ENCODE measurements around the gene PAQR4. TPM values are rescaled to one million over a fixed set of nuclear protein-coding genes. Genes with fewer than 3 reads are reported as not detected.
A peak's percentile ranks its signal among the peaks of the same experiment; 100 is the strongest.

PAQR4 gene
- total RNA-seq, 2 donors from 2014 or later = 30.5 to 32.0 TPM

GRCh38 chr16:3020604-3021448, 51.7 kb downstream of the PAQR4 start:
- H3K4me3 Mint-ChIP-seq = peak overlapping the region; percentile 83
- peaks cover 33% of the 10 kb centered on the region for H3K4me1 Mint-ChIP-seq
- H3K9me3 Mint-ChIP-seq = no peaks in the 10 kb centered on the region
- H3K27me3 ChIP-seq (ENCODE audit: control insufficient read depth, insufficient read depth, low read length, poor library complexity, severe bottlenecking) = no peaks in the 10 kb centered on the region
- DNase-seq = peak; percentile 98
- TF ChIP-seq CTCF (conservative IDR thresholded peaks at IDR 0.05) = no peak
- peak overlapping the region; percentile 97 for H3K4me3 ChIP-seq (ENCODE audit: low read length)
- H3K4me1 ChIP-seq (ENCODE audit: control insufficient read depth, insufficient read depth, low read length) = peaks cover 12% of the 10 kb centered on the region
- peaks cover 14% of the 10 kb centered on the region for H3K36me3 Mint-ChIP-seq (ENCODE audit: low read depth)
- peak overlapping the region; percentile 95 for H3K27ac ChIP-seq (ENCODE audit: low read depth, low read length)
- 0% methylated on average over 5 to 57 of the region's 57 CpGs for WGBS, 2 experiments (ENCODE audit: insufficient coverage in 1 of 2, insufficient read length in 1 of 2)
- H3K9ac ChIP-seq (ENCODE audit: extremely low read depth, low read length, poor library complexity, severe bottlenecking) = peak overlapping the region; percentile 99
- H3K9me3 ChIP-seq (ENCODE audit: control insufficient read depth, low read length) = no peaks in the 10 kb centered on the region
- H3K27ac Mint-ChIP-seq = peak overlapping the region; percentile 99
- peaks cover 19% of the 10 kb centered on the region for H3K36me3 ChIP-seq (ENCODE audit: control insufficient read depth, insufficient read depth, low read length)
- no peaks in the 10 kb centered on the region for H3K27me3 Mint-ChIP-seq (ENCODE audit: insufficient read depth)

GRCh38 chr16:3021449-3022207, 52.5 kb downstream of the PAQR4 start:
- Histone ChIP-seq H3K9ac (ENCODE audit: extremely low read depth, low read length, poor library complexity, severe bottlenecking) (peak overlapping the region; percentile 99), H3K4me1 (ENCODE audit: control insufficient read depth, insufficient read depth, low read length) (peaks cover 12% of the 10 kb centered on the region), H3K9me3 (ENCODE audit: control insufficient read depth, low read length) (no peaks in the 10 kb centered on the region), H3K36me3 (ENCODE audit: control insufficient read depth, insufficient read depth, low read length) (peaks cover 22% of the 10 kb centered on the region), H3K4me3 (ENCODE audit: low read length) (peak overlapping the region; percentile 97), H3K27ac (ENCODE audit: low read depth, low read length) (peak overlapping the region; percentile 95), H3K27me3 (ENCODE audit: control insufficient read depth, insufficient read depth, low read length, poor library complexity, severe bottlenecking) (no peaks in the 10 kb centered on the region)
- Mint-ChIP-seq H3K27ac (peak overlapping the region; percentile 99), H3K27me3 (ENCODE audit: insufficient read depth) (no peaks in the 10 kb centered on the region), H3K4me1 (peaks cover 29% of the 10 kb centered on the region), H3K4me3 (peak overlapping the region; percentile 83), H3K9me3 (no peaks in the 10 kb centered on the region), H3K36me3 (ENCODE audit: low read depth) (peaks cover 18% of the 10 kb centered on the region)
- peak; percentile 95 for DNase-seq
- WGBS, 2 experiments (ENCODE audit: insufficient coverage in 1 of 2, insufficient read length in 1 of 2) = 0 to 1% methylated on average over 14 to 25 of the region's 25 CpGs
- peak; percentile 74 for TF ChIP-seq CTCF (conservative IDR thresholded peaks at IDR 0.05)

GRCh38 chr16:3022208-3022683, 53.1 kb downstream of the PAQR4 start:
- peak overlapping the region; percentile 99 for H3K9ac ChIP-seq (ENCODE audit: extremely low read depth, low read length, poor library complexity, severe bottlenecking)
- H3K4me3 Mint-ChIP-seq = peak overlapping the region; percentile 83
- H3K4me3 ChIP-seq (ENCODE audit: low read length) = peak overlapping the region; percentile 97
- no peak for TF ChIP-seq CTCF (conservative IDR thresholded peaks at IDR 0.05)
- no peaks in the 10 kb centered on the region for H3K9me3 Mint-ChIP-seq
- peaks cover 20% of the 10 kb centered on the region for H3K36me3 Mint-ChIP-seq (ENCODE audit: low read depth)
- peak overlapping the region; percentile 99 for H3K27ac Mint-ChIP-seq
- H3K9me3 ChIP-seq (ENCODE audit: control insufficient read depth, low read length) = no peaks in the 10 kb centered on the region
- H3K36me3 ChIP-seq (ENCODE audit: control insufficient read depth, insufficient read depth, low read length) = peaks cover 28% of the 10 kb centered on the region
- H3K27me3 Mint-ChIP-seq (ENCODE audit: insufficient read depth) = no peaks in the 10 kb centered on the region
- H3K4me1 Mint-ChIP-seq = peaks cover 29% of the 10 kb centered on the region
- DNase-seq = peak; percentile 95
- H3K27ac ChIP-seq (ENCODE audit: low read depth, low read length) = peak overlapping the region; percentile 95
- peaks cover 12% of the 10 kb centered on the region for H3K4me1 ChIP-seq (ENCODE audit: control insufficient read depth, insufficient read depth, low read length)
- no peaks in the 10 kb centered on the region for H3K27me3 ChIP-seq (ENCODE audit: control insufficient read depth, insufficient read depth, low read length, poor library complexity, severe bottlenecking)
- 0 to 9% methylated on average over 4 to 7 of the region's 8 CpGs for WGBS, 2 experiments (ENCODE audit: insufficient coverage in 1 of 2, insufficient read length in 1 of 2)

Measured in endodermal cell (in vitro differentiated cells).